Sigmoid colon (tissue), 7 donors: Measurements from ENCODE around the gene GABRR3. TPM values are rescaled to one million over a fixed set of nuclear protein-coding genes. Genes with fewer than 3 reads are reported as not detected.

Experiments
- DNase-seq: peaks from one replicate; pipeline ENCODE4 v3.0.0-alpha.2; 2019
- H3K27ac ChIP-seq, 4 donors: fragments of 200-600 bp; sonication (generic); one replicate each; pipeline ENCODE4 v1.5.1; 2016 to 2019; ENCODE audit warnings: mild to moderate bottlenecking in 1 of 4
- H3K27me3 ChIP-seq, 3 donors: fragments of 200-600 bp; sonication (generic); one replicate each; pipeline ENCODE4 v1.5.1; 2019; ENCODE audit warnings: mild to moderate bottlenecking in 1 of 3
- H3K36me3 ChIP-seq, 4 donors: fragments of 200-600 bp; sonication (generic); one replicate each; pipeline ENCODE4 v1.5.1; 2016 to 2019
- H3K4me1 ChIP-seq, 4 donors: fragments of 200-600 bp; sonication (generic); one replicate each; pipeline ENCODE4 v1.5.1; 2017 to 2019
- H3K4me3 ChIP-seq, 4 donors: fragments of 200-600 bp; sonication (generic); one replicate each; pipeline ENCODE4 v1.5.1; 2017 to 2019; ENCODE audit warnings: mild to moderate bottlenecking in 2 of 4, moderate library complexity in 1 of 4
- H3K9me3 ChIP-seq, 4 donors: fragments of 200-600 bp in 3 of 4; sonication (generic) in 3 of 4; one replicate each; pipeline versions ENCODE4 v1.5.1 to v1.6.1; 2013 to 2019
- CTCF ChIP-seq, 4 experiments: fragments of 450-650 bp in 3 of 4; fragments of 200-600 bp in 1 of 4; IDR thresholded peaks; one replicate each; pipeline ENCODE4 v1.5.1; 2016 to 2019; ENCODE audit warnings: antibody characterized with exemption in 4 of 4, mild to moderate bottlenecking in 3 of 4, moderate library complexity in 2 of 4
- EP300 ChIP-seq, 4 donors: sonication (generic); formaldehyde crosslinking; IDR thresholded peaks; one replicate each; pipeline ENCODE4 v1.6.1; 2017; ENCODE audit warnings: antibody characterized with exemption in 4 of 4
- POLR2A ChIP-seq, 2 donors: fragments of 450-650 bp; IDR thresholded peaks; one replicate each; pipeline ENCODE4 v1.6.1; 2016; ENCODE audit warnings: antibody characterized with exemption in 2 of 2, mild to moderate bottlenecking in 2 of 2, moderate library complexity in 2 of 2
- POLR2AphosphoS5 ChIP-seq, 4 donors: sonication (generic); formaldehyde crosslinking; IDR thresholded peaks; one replicate each; pipeline ENCODE4 v1.6.1; 2017; ENCODE audit warnings: antibody characterized with exemption in 4 of 4
- WGBS, 2 donors: extraction: QIAGEN DNeasy Blood & Tissue Kit; methylation state at CpG; one replicate each; pipeline ENCODE4 v1.1.7; 2013; 5-methylcytosine and 5-hydroxymethylcytosine counted together
- intact Hi-C: fragments of 100-400 bp; cut with DNase I; formaldehyde crosslinking; loops from one replicate; pipeline ENCODE4 v1.15.1; 2023
- polyA plus RNA-seq, 3 donors: library from polyadenylated mRNA; stranded (reverse); fragments of 200-250 nt; gene quantifications; one replicate each; pipeline ENCODE4 v1.2.3, GENCODE V29; 2013
- total RNA-seq, 4 donors: library from RNA; depleted of rRNA; stranded (reverse); fragments of >200 nt; gene quantifications; one replicate each; pipeline ENCODE4 v1.1.0, GENCODE V29; 2016
- donor health status: healthy with polysubstance abuse.
- donor health status: Bipolar disorder and iron deficiency.
- donor health status: healthy.

Gene GABRR3
- total and polyA plus RNA-seq, 7 donors = not detected

DNA sequence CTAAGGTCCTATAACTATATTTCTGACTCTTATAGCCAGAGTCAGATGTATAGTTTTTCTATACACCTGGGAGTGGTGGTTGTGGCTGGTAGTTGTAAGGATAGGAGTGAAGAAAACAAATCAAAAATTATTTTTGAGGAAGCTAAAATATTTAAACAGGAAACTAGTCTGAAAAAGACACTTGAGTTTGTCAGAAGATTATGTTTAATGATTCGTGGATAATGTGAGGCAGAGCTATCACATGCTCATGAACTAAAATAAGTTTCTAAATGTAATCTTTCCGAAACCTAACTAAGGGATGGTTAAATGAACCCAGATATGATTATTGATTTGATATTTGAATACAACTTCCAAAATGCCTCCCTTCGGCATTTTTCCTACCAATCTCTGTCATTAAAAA, 30.4 kb downstream of the GABRR3 start:
- Histone ChIP-seq H3K27me3 (no peaks in the 10 kb centered on the region), H3K9me3 (no peaks in the 10 kb centered on the region), H3K27ac (no peak overlapping the region), H3K4me1 (no peaks in the 10 kb centered on the region), H3K36me3 (no peaks in the 10 kb centered on the region), H3K4me3 (no peak overlapping the region)
- WGBS, 2 donors = 66 to 91% methylated on average over 3 of the region's 3 CpGs
- no peak for DNase-seq
- intact Hi-C loops = no loop called here
- TF ChIP-seq CTCF (IDR thresholded peaks at IDR 0.05) (no peak), EP300 (IDR thresholded peaks at IDR 0.05) (no peak), POLR2AphosphoS5 (IDR thresholded peaks at IDR 0.05) (no peak), POLR2A (IDR thresholded peaks at IDR 0.05) (no peak)

- no peak overlapping the region for H3K27ac ChIP-seq
- no peaks in the 10 kb centered on the region for H3K36me3 ChIP-seq
- no peak for DNase-seq
- intact Hi-C loops = no loop called here
- TF ChIP-seq CTCF (IDR thresholded peaks at IDR 0.05) (no peak), POLR2A (IDR thresholded peaks at IDR 0.05) (no peak), EP300 (IDR thresholded peaks at IDR 0.05) (no peak), POLR2AphosphoS5 (IDR thresholded peaks at IDR 0.05) (no peak)
- H3K4me1 ChIP-seq = no peaks in the 10 kb centered on the region
- no peaks in the 10 kb centered on the region for H3K27me3 ChIP-seq
- H3K4me3 ChIP-seq = no peak overlapping the region
- no peaks in the 10 kb centered on the region for H3K9me3 ChIP-seq
- WGBS, 2 donors = 42 to 44% methylated on average over 2 of the region's 2 CpGs
These were observed 31.7 kb downstream of the GABRR3 start for GRCh38 chr3:98003306-98003969.

DNA sequence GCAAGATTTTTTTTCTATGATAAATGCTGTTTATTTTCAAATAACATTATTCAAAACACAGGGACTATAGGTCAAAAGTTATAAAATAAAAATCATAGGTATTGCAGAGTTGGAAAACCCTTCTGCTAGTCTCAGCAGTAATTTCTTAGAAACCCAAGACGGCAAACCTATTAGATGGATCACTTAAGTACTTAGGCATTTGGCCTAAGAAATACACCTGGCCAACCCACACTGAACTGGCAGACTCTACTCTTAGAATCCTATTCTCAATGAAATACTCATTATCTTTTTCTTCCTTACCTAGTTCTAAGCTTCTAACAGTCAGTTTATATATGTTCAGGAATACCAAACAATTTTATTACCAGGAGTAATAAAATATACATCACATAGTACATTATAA, 32.4 kb downstream of the GABRR3 start:
- DNase-seq = no peak
- no peaks in the 10 kb centered on the region for H3K36me3 ChIP-seq
- H3K27me3 ChIP-seq = no peaks in the 10 kb centered on the region
- TF ChIP-seq EP300 (IDR thresholded peaks at IDR 0.05) (no peak), CTCF (IDR thresholded peaks at IDR 0.05) (no peak), POLR2A (IDR thresholded peaks at IDR 0.05) (no peak), POLR2AphosphoS5 (IDR thresholded peaks at IDR 0.05) (no peak)
- H3K4me1 ChIP-seq = no peaks in the 10 kb centered on the region
- intact Hi-C loops = no loop called here
- H3K9me3 ChIP-seq = no peaks in the 10 kb centered on the region
- H3K27ac ChIP-seq = no peak overlapping the region
- WGBS, 2 donors = 96 to 98% methylated on average over 1 of the region's 1 CpG
- H3K4me3 ChIP-seq = no peak overlapping the region

- Histone ChIP-seq H3K36me3 (no peaks in the 10 kb centered on the region), H3K4me3 (no peak overlapping the region), H3K4me1 (no peaks in the 10 kb centered on the region), H3K27me3 (no peaks in the 10 kb centered on the region), H3K27ac (no peak overlapping the region), H3K9me3 (no peaks in the 10 kb centered on the region)
- intact Hi-C loops = no loop called here
- TF ChIP-seq POLR2A (IDR thresholded peaks at IDR 0.05) = no peak
- no peak for TF ChIP-seq POLR2AphosphoS5 (IDR thresholded peaks at IDR 0.05)
- TF ChIP-seq CTCF (IDR thresholded peaks at IDR 0.05) = no peak
- TF ChIP-seq EP300 (IDR thresholded peaks at IDR 0.05) = no peak
- WGBS, 2 donors = 22 to 53% methylated on average over 1 of the region's 1 CpG
- no peak for DNase-seq
These were observed 35.1 kb downstream of the GABRR3 start for GRCh38 chr3:97999994-98000393.

GRCh38 chr3:97999103-97999502, 36.0 kb downstream of the GABRR3 start:
- Histone ChIP-seq H3K4me3 (no peak overlapping the region), H3K9me3 (no peaks in the 10 kb centered on the region), H3K36me3 (no peaks in the 10 kb centered on the region), H3K27ac (no peak overlapping the region), H3K27me3 (no peaks in the 10 kb centered on the region), H3K4me1 (no peaks in the 10 kb centered on the region)
- intact Hi-C loops = no loop called here
- 92% methylated on average over 5 of the region's 5 CpGs for WGBS, 2 donors
- no peak for TF ChIP-seq EP300 (IDR thresholded peaks at IDR 0.05)
- TF ChIP-seq CTCF (IDR thresholded peaks at IDR 0.05) = no peak
- no peak for TF ChIP-seq POLR2A (IDR thresholded peaks at IDR 0.05)
- TF ChIP-seq POLR2AphosphoS5 (IDR thresholded peaks at IDR 0.05) = no peak
- DNase-seq = no peak
